GM12875 (cell line): ENCODE results near the gene CDK5RAP1.

ENCODE experiments used
- H3K4me3 ChIP-seq: one replicate; pipeline ENCODE4 v1.5.1; 2011; ENCODE audit warnings: low read depth, low read length, control low read depth
- TF ChIP-seq, protein P1 (sequence below): IDR thresholded peaks from 2 replicates; pipeline ENCODE4 v1.5.1; 2011; ENCODE audit warnings: low read depth, mild to moderate bottlenecking, control low read depth, inconsistent platforms, low read length, moderate library complexity, borderline replicate concordance; ENCODE audit not compliant: insufficient read depth

CDK5RAP1 gene

DNA sequence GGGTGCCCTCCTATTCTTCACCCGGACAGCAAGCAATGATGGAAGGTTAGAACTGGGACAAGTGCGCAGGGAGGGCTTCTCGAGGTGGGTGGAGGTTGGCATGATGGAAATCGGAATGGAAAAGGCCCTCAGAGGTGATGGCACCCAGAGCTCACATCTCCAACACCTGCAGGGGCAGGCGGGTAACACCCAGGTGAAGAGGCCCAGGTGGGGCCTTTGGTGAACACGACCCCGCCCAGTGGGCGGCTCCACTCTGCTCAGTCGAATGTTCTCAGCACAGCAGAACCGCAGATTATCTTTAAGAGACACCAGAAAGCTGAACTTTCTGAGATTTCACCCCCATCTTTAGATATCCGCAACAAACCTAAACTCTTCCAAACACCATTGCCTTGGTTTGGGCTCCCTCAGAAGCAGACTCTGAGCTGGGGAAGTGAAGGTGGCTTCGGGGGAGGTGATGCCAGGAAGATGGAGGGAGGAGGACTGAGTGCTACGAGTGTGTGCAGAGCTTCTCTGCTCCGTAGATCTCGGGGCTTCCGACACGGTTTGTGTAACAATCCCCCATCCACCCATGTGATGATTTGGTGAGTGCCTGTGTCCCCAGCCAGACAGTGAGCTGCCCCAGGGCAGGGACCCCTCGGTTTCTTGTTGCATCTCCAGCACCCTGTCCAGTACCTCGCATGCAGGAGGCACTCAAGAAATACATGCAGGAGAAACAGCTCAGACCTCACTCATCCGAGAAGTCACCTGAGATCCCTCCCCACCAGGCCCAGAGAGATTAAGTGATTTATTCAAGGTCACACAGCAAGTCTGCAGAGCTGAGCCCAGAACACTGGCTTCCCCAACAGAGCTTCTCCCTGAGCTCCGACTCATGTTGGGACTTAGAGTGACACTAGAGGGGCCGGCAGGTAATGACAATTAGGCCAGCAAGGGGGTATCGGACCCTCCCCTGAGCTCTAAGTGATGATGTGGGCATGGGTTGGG, 72.9 kb downstream of the CDK5RAP1 start:
- H3K4me3 ChIP-seq, result no peak overlapping the region
- TF ChIP-seq, protein P1, sequence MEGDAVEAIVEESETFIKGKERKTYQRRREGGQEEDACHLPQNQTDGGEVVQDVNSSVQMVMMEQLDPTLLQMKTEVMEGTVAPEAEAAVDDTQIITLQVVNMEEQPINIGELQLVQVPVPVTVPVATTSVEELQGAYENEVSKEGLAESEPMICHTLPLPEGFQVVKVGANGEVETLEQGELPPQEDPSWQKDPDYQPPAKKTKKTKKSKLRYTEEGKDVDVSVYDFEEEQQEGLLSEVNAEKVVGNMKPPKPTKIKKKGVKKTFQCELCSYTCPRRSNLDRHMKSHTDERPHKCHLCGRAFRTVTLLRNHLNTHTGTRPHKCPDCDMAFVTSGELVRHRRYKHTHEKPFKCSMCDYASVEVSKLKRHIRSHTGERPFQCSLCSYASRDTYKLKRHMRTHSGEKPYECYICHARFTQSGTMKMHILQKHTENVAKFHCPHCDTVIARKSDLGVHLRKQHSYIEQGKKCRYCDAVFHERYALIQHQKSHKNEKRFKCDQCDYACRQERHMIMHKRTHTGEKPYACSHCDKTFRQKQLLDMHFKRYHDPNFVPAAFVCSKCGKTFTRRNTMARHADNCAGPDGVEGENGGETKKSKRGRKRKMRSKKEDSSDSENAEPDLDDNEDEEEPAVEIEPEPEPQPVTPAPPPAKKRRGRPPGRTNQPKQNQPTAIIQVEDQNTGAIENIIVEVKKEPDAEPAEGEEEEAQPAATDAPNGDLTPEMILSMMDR, result no peak

DNA sequence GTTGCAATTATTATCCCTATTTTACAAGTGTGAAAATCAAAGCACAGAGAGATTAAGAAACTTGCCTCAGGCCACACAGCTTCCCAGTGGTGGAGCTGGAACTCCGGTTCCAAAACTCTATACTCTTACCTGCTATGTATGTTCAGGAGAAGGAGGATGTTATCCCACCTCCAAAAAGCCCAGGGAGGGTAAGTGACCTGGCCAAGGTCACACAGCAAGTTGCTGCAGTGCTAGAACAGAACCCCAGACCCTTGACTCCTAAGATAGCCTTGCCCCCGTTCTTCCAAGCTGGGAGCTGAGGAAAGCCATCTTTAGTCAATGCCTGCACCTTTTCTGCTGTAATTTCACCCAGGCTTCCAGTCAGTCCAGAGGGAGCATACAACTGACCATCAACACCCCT, 76.0 kb downstream of the CDK5RAP1 start:
- no peak overlapping the region for H3K4me3 ChIP-seq
- TF ChIP-seq, protein P1, result no peak

DNA sequence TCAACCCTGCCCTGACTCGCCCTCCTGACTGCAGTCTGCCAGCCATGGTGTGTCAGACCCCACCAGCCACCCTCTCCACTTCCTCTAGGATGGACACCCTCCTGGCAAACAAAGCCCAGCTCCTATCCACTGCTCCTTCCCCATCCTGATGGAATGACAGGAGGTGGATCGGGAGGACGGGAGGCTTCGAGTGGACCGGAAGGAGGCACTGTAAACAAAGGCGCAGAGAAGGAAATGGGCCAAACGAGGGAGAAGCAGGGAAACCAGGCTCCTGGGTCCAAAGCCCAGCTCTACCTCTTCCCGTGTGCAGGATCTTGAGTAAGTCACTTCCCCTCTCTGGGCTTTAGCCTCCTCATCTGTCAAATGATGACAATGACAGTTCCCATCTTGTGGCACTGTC, 78.1 kb downstream of the CDK5RAP1 start:
- no peak overlapping the region for H3K4me3 ChIP-seq
- TF ChIP-seq, protein P1, result no peak

DNA sequence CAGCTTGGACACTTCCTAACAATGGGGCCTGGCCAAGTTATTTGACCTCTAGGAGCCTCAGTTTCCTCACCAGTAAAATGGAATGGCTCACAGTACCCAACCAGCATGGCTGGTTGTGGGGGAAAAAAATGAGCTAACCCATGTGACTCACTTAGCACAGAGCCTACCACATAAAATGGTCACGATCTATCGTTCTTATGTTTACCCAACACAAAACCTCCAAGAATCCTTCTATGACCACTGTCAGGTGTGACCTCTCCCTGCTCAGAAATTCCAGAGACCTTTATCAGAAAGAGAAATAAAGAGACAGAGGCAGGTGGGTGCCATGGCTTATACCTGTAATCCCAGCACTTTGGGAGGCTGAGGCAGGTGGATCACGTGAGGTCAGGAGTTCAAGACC, 78.9 kb downstream of the CDK5RAP1 start:
- H3K4me3 ChIP-seq, result no peak overlapping the region
- TF ChIP-seq, protein P1, result no peak

DNA sequence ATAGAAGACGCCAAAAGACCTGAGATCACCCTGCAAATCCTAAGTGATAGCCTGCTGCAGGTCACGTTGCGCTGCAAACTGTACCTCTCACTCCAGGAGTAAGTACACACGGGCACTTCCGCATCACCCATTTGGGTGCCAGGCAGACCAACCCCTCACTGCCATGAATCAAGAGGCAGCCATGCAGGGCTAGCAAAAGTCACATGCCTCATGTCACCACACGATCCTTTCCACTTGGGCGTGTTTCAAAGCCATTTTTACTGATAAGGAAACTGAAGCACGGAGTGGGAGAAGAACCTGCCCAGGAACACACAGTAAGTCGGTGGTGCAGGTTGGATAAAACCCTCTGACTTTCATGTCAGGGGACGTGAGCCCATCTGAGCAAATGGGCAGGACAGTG, 81.3 kb downstream of the CDK5RAP1 start:
- TF ChIP-seq, protein P1, result no peak
- H3K4me3 ChIP-seq, result no peak overlapping the region

DNA sequence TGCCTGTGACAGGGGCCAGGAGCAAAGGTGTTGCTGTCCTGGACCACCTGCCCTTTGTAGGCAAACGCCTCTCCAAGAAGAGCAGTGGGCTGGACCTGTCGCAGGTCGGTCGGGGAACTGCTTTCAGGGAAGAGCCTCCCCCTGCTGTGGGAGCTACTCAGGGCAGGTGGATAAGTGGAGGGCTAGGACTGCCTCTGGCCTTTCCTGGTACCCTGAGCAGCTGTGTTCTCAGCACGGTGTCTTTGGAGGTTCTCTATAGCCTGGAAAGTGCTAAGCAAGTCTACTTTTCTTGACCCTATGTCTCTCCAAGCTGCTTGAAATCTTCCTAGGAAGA, 83.3 kb downstream of the CDK5RAP1 start:
- TF ChIP-seq, protein P1, result no peak
- H3K4me3 ChIP-seq, result no peak overlapping the region
